Measurements from ENCODE around the gene RSF1.

Gene RSF1

GRCh38 chr11:77813256-77813655 lies 7.3 kb downstream of the RSF1 start:
- Histone ChIP-seq H3K14ac (ENCODE audit: low read length) (no peak overlapping the region), H2BK5ac (ENCODE audit: low read length) (no peak overlapping the region), H3K4me3 (ENCODE audit: low read length in 2 of 2) (no peak overlapping the region), H4K91ac (ENCODE audit: low read depth, low read length, poor library complexity) (no peak overlapping the region), H2BK120ac (ENCODE audit: low read depth, low read length) (no peak overlapping the region), H3K27me3 (ENCODE audit: control insufficient read depth in 3 of 3, insufficient read depth in 3 of 3, low read depth in 1 of 3, low read length in 3 of 3) (no peaks in the 10 kb centered on the region), H3K4me2 (ENCODE audit: insufficient read depth, low read length, poor library complexity, severe bottlenecking) (no peak overlapping the region), H3K23ac (ENCODE audit: low read depth, low read length, poor library complexity) (no peak overlapping the region), H3K79me1 (ENCODE audit: low read depth, low read length) (peaks cover 2% of the 10 kb centered on the region), H2AK5ac (ENCODE audit: low read depth, low read length) (no peak overlapping the region), H3K9ac (ENCODE audit: low read depth, low read length, poor library complexity) (no peak overlapping the region), H2AFZ (ENCODE audit: low read length) (no peak overlapping the region), H3K36me3 (replicated peaks in 1 of 2; ENCODE audit: control insufficient read depth in 2 of 2, insufficient read depth in 2 of 2, low read length in 2 of 2) (peaks cover 3 to 63% of the 10 kb centered on the region in 2 donors), H3K4me1 (ENCODE audit: control insufficient read depth in 2 of 2, insufficient read depth in 1 of 2, low read depth in 1 of 2, low read length in 2 of 2) (no peaks in the 10 kb centered on the region), H3K27ac (replicated peaks; ENCODE audit: low read length) (no peak overlapping the region), H3K9me3 (replicated peaks in 1 of 2; ENCODE audit: control insufficient read depth in 2 of 2, insufficient read depth in 1 of 2, low read depth in 1 of 2, low read length in 2 of 2) (peaks cover 0 to 21% of the 10 kb centered on the region in 2 donors), H3K18ac (ENCODE audit: low read length) (no peak overlapping the region), H2BK12ac (ENCODE audit: low read length) (no peak overlapping the region), H3K4ac (ENCODE audit: low read length) (no peak overlapping the region), H2BK15ac (ENCODE audit: low read length) (no peak overlapping the region), H4K8ac (ENCODE audit: low read depth, low read length) (no peak overlapping the region)
- no peak for DNase-seq (ENCODE audit: low spot score)
- WGBS, 2 donors (ENCODE audit: extremely low coverage in 2 of 2, insufficient read length in 2 of 2, insufficient replicate concordance in 1 of 2), result no CpG with 5 or more reads among the region's 9 CpGs

- Histone ChIP-seq H3K9me3 (replicated peaks in 1 of 2; ENCODE audit: control insufficient read depth in 2 of 2, insufficient read depth in 1 of 2, low read depth in 1 of 2, low read length in 2 of 2) (no peaks in the 10 kb centered on the region), H3K4ac (ENCODE audit: low read length) (no peak overlapping the region), H3K4me3 (ENCODE audit: low read length in 2 of 2) (no peak overlapping the region), H3K79me1 (ENCODE audit: low read depth, low read length) (no peaks in the 10 kb centered on the region), H2BK120ac (ENCODE audit: low read depth, low read length) (no peak overlapping the region), H3K4me1 (ENCODE audit: control insufficient read depth in 2 of 2, insufficient read depth in 1 of 2, low read depth in 1 of 2, low read length in 2 of 2) (no peaks in the 10 kb centered on the region), H3K27ac (replicated peaks; ENCODE audit: low read length) (no peak overlapping the region), H3K27me3 (ENCODE audit: control insufficient read depth in 3 of 3, insufficient read depth in 3 of 3, low read depth in 1 of 3, low read length in 3 of 3) (no peaks in the 10 kb centered on the region), H2BK12ac (ENCODE audit: low read length) (no peak overlapping the region), H2BK5ac (ENCODE audit: low read length) (no peak overlapping the region), H4K8ac (ENCODE audit: low read depth, low read length) (no peak overlapping the region), H3K36me3 (replicated peaks in 1 of 2; ENCODE audit: control insufficient read depth in 2 of 2, insufficient read depth in 2 of 2, low read length in 2 of 2) (peaks cover 3 to 64% of the 10 kb centered on the region in 2 donors), H2AFZ (ENCODE audit: low read length) (no peak overlapping the region), H3K14ac (ENCODE audit: low read length) (no peak overlapping the region), H2AK5ac (ENCODE audit: low read depth, low read length) (no peak overlapping the region), H4K91ac (ENCODE audit: low read depth, low read length, poor library complexity) (no peak overlapping the region), H3K4me2 (ENCODE audit: insufficient read depth, low read length, poor library complexity, severe bottlenecking) (no peak overlapping the region), H3K9ac (ENCODE audit: low read depth, low read length, poor library complexity) (no peak overlapping the region), H2BK15ac (ENCODE audit: low read length) (no peak overlapping the region), H3K23ac (ENCODE audit: low read depth, low read length, poor library complexity) (no peak overlapping the region), H3K18ac (ENCODE audit: low read length) (no peak overlapping the region)
- DNase-seq (ENCODE audit: low spot score), result no peak
- WGBS, 2 donors (ENCODE audit: extremely low coverage in 2 of 2, insufficient read length in 2 of 2, insufficient replicate concordance in 1 of 2), result no CpG with 5 or more reads among the region's 2 CpGs
These were observed 13.5 kb downstream of the RSF1 start for GRCh38 chr11:77806993-77807392.

DNA sequence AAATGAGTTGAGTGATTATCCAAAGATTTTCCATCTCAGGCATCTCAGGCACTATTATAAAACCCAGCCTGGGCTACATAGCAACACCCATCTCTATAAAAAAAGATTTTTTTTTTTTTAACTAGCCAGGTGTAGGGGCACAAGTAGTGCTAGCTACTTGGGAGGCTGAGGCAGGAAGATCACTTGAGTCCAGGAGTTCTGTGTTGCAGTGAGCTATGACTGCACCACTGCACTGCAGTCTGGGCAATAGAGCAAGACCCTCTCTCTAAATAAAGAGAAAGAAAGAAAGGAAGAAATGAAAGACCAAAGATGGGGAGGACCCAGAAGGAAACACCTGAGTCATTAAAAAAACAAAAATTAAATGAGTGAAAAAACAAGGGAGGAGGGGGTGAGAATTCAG lies 14.1 kb downstream of the RSF1 start:
- Histone ChIP-seq H3K79me1 (ENCODE audit: low read depth, low read length) (no peaks in the 10 kb centered on the region), H3K36me3 (replicated peaks in 1 of 2; ENCODE audit: control insufficient read depth in 2 of 2, insufficient read depth in 2 of 2, low read length in 2 of 2) (peaks cover 3 to 60% of the 10 kb centered on the region in 2 donors), H2AK5ac (ENCODE audit: low read depth, low read length) (no peak overlapping the region), H3K27ac (replicated peaks; ENCODE audit: low read length) (no peak overlapping the region), H2BK15ac (ENCODE audit: low read length) (no peak overlapping the region), H2BK5ac (ENCODE audit: low read length) (no peak overlapping the region), H4K8ac (ENCODE audit: low read depth, low read length) (no peak overlapping the region), H2AFZ (ENCODE audit: low read length) (no peak overlapping the region), H3K9me3 (replicated peaks in 1 of 2; ENCODE audit: control insufficient read depth in 2 of 2, insufficient read depth in 1 of 2, low read depth in 1 of 2, low read length in 2 of 2) (no peaks in the 10 kb centered on the region), H3K4ac (ENCODE audit: low read length) (no peak overlapping the region), H2BK12ac (ENCODE audit: low read length) (no peak overlapping the region), H3K9ac (ENCODE audit: low read depth, low read length, poor library complexity) (no peak overlapping the region), H3K14ac (ENCODE audit: low read length) (no peak overlapping the region), H3K27me3 (ENCODE audit: control insufficient read depth in 3 of 3, insufficient read depth in 3 of 3, low read depth in 1 of 3, low read length in 3 of 3) (no peaks in the 10 kb centered on the region), H4K91ac (ENCODE audit: low read depth, low read length, poor library complexity) (no peak overlapping the region), H3K23ac (ENCODE audit: low read depth, low read length, poor library complexity) (no peak overlapping the region), H3K4me2 (ENCODE audit: insufficient read depth, low read length, poor library complexity, severe bottlenecking) (no peak overlapping the region), H3K4me3 (ENCODE audit: low read length in 2 of 2) (no peak overlapping the region), H3K18ac (ENCODE audit: low read length) (no peak overlapping the region), H2BK120ac (ENCODE audit: low read depth, low read length) (no peak overlapping the region), H3K4me1 (ENCODE audit: control insufficient read depth in 2 of 2, insufficient read depth in 1 of 2, low read depth in 1 of 2, low read length in 2 of 2) (no peaks in the 10 kb centered on the region)
- DNase-seq (ENCODE audit: low spot score), result no peak

DNA sequence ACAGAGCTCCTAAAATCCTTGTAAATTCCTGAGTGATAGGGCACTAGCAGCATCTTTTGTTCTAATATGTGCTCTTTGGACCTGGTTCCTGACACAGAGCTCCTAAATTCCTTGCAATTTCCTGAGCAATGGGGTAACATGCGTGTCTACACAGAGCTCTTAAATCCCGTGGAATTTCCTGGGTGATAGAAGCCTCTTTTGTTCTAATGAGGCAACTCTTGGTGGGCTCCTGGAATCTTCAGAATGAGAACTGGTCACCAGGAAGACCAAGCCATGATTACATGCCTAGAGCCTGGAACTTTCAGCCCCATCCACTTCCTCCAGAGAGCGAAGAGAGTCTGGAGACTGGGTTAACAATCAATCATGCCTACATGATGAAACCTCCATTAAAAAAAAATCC lies 19.0 kb downstream of the RSF1 start:
- Histone ChIP-seq H3K4me3 (ENCODE audit: low read length in 2 of 2) (no peak overlapping the region), H2AK5ac (ENCODE audit: low read depth, low read length) (no peak overlapping the region), H2BK120ac (ENCODE audit: low read depth, low read length) (no peak overlapping the region), H3K9me3 (replicated peaks in 1 of 2; ENCODE audit: control insufficient read depth in 2 of 2, insufficient read depth in 1 of 2, low read depth in 1 of 2, low read length in 2 of 2) (peaks cover 0 to 8% of the 10 kb centered on the region in 2 donors), H3K4me2 (ENCODE audit: insufficient read depth, low read length, poor library complexity, severe bottlenecking) (no peak overlapping the region), H3K14ac (ENCODE audit: low read length) (no peak overlapping the region), H2BK15ac (ENCODE audit: low read length) (no peak overlapping the region), H3K9ac (ENCODE audit: low read depth, low read length, poor library complexity) (no peak overlapping the region), H4K91ac (ENCODE audit: low read depth, low read length, poor library complexity) (no peak overlapping the region), H3K4me1 (ENCODE audit: control insufficient read depth in 2 of 2, insufficient read depth in 1 of 2, low read depth in 1 of 2, low read length in 2 of 2) (no peaks in the 10 kb centered on the region), H3K27ac (replicated peaks; ENCODE audit: low read length) (no peak overlapping the region), H3K79me1 (ENCODE audit: low read depth, low read length) (peaks cover 7% of the 10 kb centered on the region), H3K36me3 (replicated peaks in 1 of 2; ENCODE audit: control insufficient read depth in 2 of 2, insufficient read depth in 2 of 2, low read length in 2 of 2) (peaks cover 0 to 52% of the 10 kb centered on the region in 2 donors), H2BK5ac (ENCODE audit: low read length) (no peak overlapping the region), H3K18ac (ENCODE audit: low read length) (no peak overlapping the region), H2BK12ac (ENCODE audit: low read length) (no peak overlapping the region), H2AFZ (ENCODE audit: low read length) (no peak overlapping the region), H3K27me3 (ENCODE audit: control insufficient read depth in 3 of 3, insufficient read depth in 3 of 3, low read depth in 1 of 3, low read length in 3 of 3) (no peaks in the 10 kb centered on the region), H3K23ac (ENCODE audit: low read depth, low read length, poor library complexity) (no peak overlapping the region), H4K8ac (ENCODE audit: low read depth, low read length) (no peak overlapping the region), H3K4ac (ENCODE audit: low read length) (no peak overlapping the region)
- no CpG with 5 or more reads among the region's 3 CpGs for WGBS, 2 donors (ENCODE audit: extremely low coverage in 2 of 2, insufficient read length in 2 of 2, insufficient replicate concordance in 1 of 2)
- no peak for DNase-seq (ENCODE audit: low spot score)
